ENCODE measurements around the gene VAC14. TPM values are rescaled to one million over a fixed set of nuclear protein-coding genes. Genes with fewer than 3 reads are reported as not detected.

Gene VAC14
- total and polyA plus RNA-seq, 2 experiments from 2014 or later, result 42.3 to 77.7 TPM

DNA sequence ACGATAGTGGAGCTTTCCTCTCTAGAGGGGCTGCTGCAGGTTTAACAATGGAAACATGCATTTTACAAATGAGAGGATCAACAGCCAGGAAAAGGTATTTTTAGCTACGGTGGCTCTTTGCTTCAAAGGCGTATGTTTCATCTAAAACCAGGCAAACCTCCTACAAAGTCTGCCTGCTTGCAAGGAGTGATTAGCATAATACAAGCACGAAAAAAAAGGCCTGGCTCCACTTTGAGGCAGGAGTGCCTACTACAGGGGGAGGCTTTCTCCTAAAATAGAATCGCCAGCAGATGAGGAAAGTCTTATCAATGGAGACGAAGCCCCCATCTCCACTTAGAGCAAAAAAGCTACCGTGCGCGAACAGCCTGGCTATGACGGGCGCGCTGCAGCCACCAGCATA is 88.0 kb downstream of the VAC14 start:
- Histone ChIP-seq H3K27me3 (ENCODE audit: insufficient read depth) (no peaks in the 10 kb centered on the region), H3K36me3 (ENCODE audit: insufficient read depth) (no peaks in the 10 kb centered on the region), H4K20me1 (replicated peaks; ENCODE audit: insufficient read depth) (no peaks in the 10 kb centered on the region), H3K27ac (ENCODE audit: low read depth) (peak overlapping the region; percentile 63; the same call in 1 of the 2 replicates), H3K4me1 (ENCODE audit: insufficient read depth) (peaks cover 36% of the 10 kb centered on the region), H3F3A (replicated peaks; ENCODE audit: low read depth) (peaks cover 6% of the 10 kb centered on the region; the same call in 1 of the 2 replicates), H3K4me3 (no peak overlapping the region), H2AFZ (no peak overlapping the region), H3K4me2 (peak overlapping the region; percentile 62; the same call in 1 of the 2 replicates), H3K9me2 (ENCODE audit: insufficient read depth) (no peaks in the 10 kb centered on the region), H3K79me2 (replicated peaks; ENCODE audit: insufficient read depth) (no peaks in the 10 kb centered on the region)
- Mint-ChIP-seq H3K4me3 (no peak overlapping the region), H3K27me3 (ENCODE audit: insufficient read depth, low read depth, poor library complexity) (peaks cover 16% of the 10 kb centered on the region), H3K4me1 (peaks cover 68% of the 10 kb centered on the region), H3K27ac (peak overlapping the region; percentile 36; the same call in 1 of the 2 replicates), H3K36me3 (ENCODE audit: low read depth) (no peaks in the 10 kb centered on the region), H3K9me3 (no peaks in the 10 kb centered on the region)
- ATAC-seq (no peak), DNase-seq (ENCODE audit: low spot score) (no peak)
- TF ChIP-seq, protein P1, sequence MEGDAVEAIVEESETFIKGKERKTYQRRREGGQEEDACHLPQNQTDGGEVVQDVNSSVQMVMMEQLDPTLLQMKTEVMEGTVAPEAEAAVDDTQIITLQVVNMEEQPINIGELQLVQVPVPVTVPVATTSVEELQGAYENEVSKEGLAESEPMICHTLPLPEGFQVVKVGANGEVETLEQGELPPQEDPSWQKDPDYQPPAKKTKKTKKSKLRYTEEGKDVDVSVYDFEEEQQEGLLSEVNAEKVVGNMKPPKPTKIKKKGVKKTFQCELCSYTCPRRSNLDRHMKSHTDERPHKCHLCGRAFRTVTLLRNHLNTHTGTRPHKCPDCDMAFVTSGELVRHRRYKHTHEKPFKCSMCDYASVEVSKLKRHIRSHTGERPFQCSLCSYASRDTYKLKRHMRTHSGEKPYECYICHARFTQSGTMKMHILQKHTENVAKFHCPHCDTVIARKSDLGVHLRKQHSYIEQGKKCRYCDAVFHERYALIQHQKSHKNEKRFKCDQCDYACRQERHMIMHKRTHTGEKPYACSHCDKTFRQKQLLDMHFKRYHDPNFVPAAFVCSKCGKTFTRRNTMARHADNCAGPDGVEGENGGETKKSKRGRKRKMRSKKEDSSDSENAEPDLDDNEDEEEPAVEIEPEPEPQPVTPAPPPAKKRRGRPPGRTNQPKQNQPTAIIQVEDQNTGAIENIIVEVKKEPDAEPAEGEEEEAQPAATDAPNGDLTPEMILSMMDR (conservative IDR thresholded peaks at IDR 0.05; ENCODE audit: low read depth in 2 of 2), result no peak
- TF ChIP-seq ZNF114 (CRISPR knock-in tag; IDR thresholded peaks at IDR 0.05), result no peak
- TF ChIP-seq, protein P2, sequence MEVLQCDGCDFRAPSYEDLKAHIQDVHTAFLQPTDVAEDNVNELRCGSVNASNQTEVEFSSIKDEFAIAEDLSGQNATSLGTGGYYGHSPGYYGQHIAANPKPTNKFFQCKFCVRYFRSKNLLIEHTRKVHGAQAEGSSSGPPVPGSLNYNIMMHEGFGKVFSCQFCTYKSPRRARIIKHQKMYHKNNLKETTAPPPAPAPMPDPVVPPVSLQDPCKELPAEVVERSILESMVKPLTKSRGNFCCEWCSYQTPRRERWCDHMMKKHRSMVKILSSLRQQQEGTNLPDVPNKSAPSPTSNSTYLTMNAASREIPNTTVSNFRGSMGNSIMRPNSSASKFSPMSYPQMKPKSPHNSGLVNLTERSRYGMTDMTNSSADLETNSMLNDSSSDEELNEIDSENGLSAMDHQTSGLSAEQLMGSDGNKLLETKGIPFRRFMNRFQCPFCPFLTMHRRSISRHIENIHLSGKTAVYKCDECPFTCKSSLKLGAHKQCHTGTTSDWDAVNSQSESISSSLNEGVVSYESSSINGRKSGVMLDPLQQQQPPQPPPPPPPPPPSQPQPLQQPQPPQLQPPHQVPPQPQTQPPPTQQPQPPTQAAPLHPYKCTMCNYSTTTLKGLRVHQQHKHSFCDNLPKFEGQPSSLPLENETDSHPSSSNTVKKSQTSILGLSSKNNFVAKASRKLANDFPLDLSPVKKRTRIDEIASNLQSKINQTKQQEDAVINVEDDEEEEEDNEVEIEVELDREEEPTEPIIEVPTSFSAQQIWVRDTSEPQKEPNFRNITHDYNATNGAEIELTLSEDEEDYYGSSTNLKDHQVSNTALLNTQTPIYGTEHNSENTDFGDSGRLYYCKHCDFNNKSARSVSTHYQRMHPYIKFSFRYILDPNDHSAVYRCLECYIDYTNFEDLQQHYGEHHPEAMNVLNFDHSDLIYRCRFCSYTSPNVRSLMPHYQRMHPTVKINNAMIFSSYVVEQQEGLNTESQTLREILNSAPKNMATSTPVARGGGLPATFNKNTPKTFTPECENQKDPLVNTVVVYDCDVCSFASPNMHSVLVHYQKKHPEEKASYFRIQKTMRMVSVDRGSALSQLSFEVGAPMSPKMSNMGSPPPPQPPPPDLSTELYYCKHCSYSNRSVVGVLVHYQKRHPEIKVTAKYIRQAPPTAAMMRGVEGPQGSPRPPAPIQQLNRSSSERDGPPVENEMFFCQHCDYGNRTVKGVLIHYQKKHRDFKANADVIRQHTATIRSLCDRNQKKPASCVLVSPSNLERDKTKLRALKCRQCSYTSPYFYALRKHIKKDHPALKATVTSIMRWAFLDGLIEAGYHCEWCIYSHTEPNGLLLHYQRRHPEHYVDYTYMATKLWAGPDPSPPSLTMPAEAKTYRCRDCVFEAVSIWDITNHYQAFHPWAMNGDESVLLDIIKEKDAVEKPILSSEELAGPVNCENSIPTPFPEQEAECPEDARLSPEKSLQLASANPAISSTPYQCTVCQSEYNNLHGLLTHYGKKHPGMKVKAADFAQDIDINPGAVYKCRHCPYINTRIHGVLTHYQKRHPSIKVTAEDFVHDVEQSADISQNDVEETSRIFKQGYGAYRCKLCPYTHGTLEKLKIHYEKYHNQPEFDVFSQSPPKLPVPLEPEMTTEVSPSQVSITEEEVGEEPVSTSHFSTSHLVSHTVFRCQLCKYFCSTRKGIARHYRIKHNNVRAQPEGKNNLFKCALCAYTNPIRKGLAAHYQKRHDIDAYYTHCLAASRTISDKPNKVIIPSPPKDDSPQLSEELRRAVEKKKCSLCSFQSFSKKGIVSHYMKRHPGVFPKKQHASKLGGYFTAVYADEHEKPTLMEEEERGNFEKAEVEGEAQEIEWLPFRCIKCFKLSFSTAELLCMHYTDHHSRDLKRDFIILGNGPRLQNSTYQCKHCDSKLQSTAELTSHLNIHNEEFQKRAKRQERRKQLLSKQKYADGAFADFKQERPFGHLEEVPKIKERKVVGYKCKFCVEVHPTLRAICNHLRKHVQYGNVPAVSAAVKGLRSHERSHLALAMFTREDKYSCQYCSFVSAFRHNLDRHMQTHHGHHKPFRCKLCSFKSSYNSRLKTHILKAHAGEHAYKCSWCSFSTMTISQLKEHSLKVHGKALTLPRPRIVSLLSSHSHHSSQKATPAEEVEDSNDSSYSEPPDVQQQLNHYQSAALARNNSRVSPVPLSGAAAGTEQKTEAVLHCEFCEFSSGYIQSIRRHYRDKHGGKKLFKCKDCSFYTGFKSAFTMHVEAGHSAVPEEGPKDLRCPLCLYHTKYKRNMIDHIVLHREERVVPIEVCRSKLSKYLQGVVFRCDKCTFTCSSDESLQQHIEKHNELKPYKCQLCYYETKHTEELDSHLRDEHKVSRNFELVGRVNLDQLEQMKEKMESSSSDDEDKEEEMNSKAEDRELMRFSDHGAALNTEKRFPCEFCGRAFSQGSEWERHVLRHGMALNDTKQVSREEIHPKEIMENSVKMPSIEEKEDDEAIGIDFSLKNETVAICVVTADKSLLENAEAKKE (CRISPR knock-in tag; IDR thresholded peaks at IDR 0.05), result no peak
- TF ChIP-seq STAT1 (IDR thresholded peaks at IDR 0.05; ENCODE audit: unreplicated experiment), result no peak
- TF ChIP-seq, protein P3, sequence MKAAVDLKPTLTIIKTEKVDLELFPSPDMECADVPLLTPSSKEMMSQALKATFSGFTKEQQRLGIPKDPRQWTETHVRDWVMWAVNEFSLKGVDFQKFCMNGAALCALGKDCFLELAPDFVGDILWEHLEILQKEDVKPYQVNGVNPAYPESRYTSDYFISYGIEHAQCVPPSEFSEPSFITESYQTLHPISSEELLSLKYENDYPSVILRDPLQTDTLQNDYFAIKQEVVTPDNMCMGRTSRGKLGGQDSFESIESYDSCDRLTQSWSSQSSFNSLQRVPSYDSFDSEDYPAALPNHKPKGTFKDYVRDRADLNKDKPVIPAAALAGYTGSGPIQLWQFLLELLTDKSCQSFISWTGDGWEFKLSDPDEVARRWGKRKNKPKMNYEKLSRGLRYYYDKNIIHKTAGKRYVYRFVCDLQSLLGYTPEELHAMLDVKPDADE (IDR thresholded peaks at IDR 0.05), result no peak
- TF ChIP-seq ZNF331 (CRISPR knock-in tag; IDR thresholded peaks at IDR 0.05; ENCODE audit: low read depth), result no peak
- no peak for TF ChIP-seq CREB1 (CRISPR knock-in tag; IDR thresholded peaks at IDR 0.05; ENCODE audit: low read depth)
- no peak for TF ChIP-seq POLR2AphosphoS5 (IDR thresholded peaks at IDR 0.05; ENCODE audit: low read depth)
- no peak for TF ChIP-seq JUNB (IDR thresholded peaks at IDR 0.05; ENCODE audit: unreplicated experiment)
- TF ChIP-seq, protein P4, sequence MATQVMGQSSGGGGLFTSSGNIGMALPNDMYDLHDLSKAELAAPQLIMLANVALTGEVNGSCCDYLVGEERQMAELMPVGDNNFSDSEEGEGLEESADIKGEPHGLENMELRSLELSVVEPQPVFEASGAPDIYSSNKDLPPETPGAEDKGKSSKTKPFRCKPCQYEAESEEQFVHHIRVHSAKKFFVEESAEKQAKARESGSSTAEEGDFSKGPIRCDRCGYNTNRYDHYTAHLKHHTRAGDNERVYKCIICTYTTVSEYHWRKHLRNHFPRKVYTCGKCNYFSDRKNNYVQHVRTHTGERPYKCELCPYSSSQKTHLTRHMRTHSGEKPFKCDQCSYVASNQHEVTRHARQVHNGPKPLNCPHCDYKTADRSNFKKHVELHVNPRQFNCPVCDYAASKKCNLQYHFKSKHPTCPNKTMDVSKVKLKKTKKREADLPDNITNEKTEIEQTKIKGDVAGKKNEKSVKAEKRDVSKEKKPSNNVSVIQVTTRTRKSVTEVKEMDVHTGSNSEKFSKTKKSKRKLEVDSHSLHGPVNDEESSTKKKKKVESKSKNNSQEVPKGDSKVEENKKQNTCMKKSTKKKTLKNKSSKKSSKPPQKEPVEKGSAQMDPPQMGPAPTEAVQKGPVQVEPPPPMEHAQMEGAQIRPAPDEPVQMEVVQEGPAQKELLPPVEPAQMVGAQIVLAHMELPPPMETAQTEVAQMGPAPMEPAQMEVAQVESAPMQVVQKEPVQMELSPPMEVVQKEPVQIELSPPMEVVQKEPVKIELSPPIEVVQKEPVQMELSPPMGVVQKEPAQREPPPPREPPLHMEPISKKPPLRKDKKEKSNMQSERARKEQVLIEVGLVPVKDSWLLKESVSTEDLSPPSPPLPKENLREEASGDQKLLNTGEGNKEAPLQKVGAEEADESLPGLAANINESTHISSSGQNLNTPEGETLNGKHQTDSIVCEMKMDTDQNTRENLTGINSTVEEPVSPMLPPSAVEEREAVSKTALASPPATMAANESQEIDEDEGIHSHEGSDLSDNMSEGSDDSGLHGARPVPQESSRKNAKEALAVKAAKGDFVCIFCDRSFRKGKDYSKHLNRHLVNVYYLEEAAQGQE (IDR thresholded peaks at IDR 0.05; ENCODE audit: unreplicated experiment), result no peak
- no peak for TF ChIP-seq EZH2 (IDR thresholded peaks at IDR 0.05; ENCODE audit: low read depth, unreplicated experiment)
- no peak for TF ChIP-seq NANOG (IDR thresholded peaks at IDR 0.05; ENCODE audit: borderline replicate concordance)
- TF ChIP-seq EZH2phosphoT487 (IDR thresholded peaks at IDR 0.05; ENCODE audit: unreplicated experiment), result no peak

Data from GM23338 (cell line).